GM23248 (cell line): ENCODE data around the gene ZNF358.

Experiments used
- EZH2 ChIP-seq: fragments of 200-600 bp; sonication (generic); IDR thresholded peaks from 2 replicates; pipeline ENCODE4 v1.6.1; 2018; ENCODE audit warnings: antibody characterized with exemption, mild to moderate bottlenecking; ENCODE audit not compliant: insufficient read depth, poor library complexity, severe bottlenecking
- EZH2phosphoT487 ChIP-seq: fragments of 200-600 bp; sonication (generic); IDR thresholded peaks from 2 replicates; pipeline ENCODE4 v1.6.1; 2018; ENCODE audit warnings: antibody characterized with exemption, moderate library complexity, mild to moderate bottlenecking, low read depth; ENCODE audit not compliant: insufficient read depth

DNA sequence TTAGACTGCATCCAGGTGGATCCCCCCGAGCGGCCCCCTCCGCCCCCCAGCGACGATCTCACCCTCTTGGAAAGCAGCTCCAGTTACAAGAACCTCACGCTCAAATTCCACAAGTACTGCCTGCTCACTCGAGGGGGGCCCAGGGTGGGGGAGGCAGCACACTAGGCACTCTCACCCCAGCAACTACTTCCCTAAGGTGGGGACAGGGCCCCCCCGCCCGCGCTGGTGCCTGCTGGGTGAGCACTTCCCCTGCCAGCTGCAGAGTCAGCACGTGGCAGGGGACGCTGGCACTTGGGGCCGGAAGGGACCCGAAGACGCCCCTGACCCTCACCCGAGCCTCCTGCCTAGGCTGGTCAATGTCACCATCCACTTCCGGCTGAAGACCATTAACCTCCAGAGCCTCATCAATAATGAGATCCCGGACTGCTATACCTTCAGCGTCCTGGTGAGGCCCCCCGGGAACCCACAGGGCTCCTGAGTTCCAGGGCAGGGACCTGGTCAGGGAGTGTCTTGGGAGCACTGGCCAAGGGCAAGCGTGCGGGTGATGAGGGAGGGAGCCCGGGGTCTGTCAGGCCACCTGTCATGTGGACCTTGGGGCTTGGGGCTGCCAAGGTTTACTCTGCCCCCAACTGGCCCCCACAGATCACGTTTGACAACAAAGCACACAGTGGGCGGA lies 11.8 kb downstream of the ZNF358 start:
- no peak for TF ChIP-seq EZH2
- no peak for TF ChIP-seq EZH2phosphoT487
